Kidney epithelial cell (primary cell): ENCODE data around the gene OTUD6A. TPM values are rescaled to one million over a fixed set of nuclear protein-coding genes. Genes with fewer than 3 reads are reported as not detected.
A peak's percentile ranks its signal among the peaks of the same experiment; 100 is the strongest.

Source experiments
- DNase-seq: peaks from one replicate; pipeline ENCODE4 v3.0.0-alpha.2; 2010; ENCODE audit warnings: low read depth
- H3K27me3 ChIP-seq: 2 replicates; pipeline ENCODE4 v1.6.0; 2011; ENCODE audit warnings: low read length; ENCODE audit not compliant: control insufficient read depth, insufficient read depth
- H3K36me3 ChIP-seq: 2 replicates; pipeline ENCODE4 v1.5.1; 2011; ENCODE audit warnings: low read length; ENCODE audit not compliant: control insufficient read depth, insufficient read depth
- H3K4me3 ChIP-seq: 2 replicates; pipeline ENCODE4 v1.5.1; 2011; ENCODE audit warnings: low read depth, mild to moderate bottlenecking, control low read depth, low read length
- CTCF ChIP-seq: IDR thresholded peaks from 2 replicates; pipeline ENCODE4 v1.5.1; 2011; ENCODE audit warnings: mild to moderate bottlenecking, moderate library complexity, low read length, control low read depth, inconsistent platforms; ENCODE audit not compliant: insufficient read depth, poor library complexity, severe bottlenecking
- total RNA-seq: library from RNA; depleted of rRNA; stranded (reverse); fragments of >200 nt; gene quantifications from 2 replicates; pipeline ENCODE4 v1.2.3, GENCODE V29; 2015

OTUD6A gene
- total RNA-seq, 1 donor from 2014 or later, result not detected

GRCh38 chrX:70025464-70025863 lies 36.8 kb upstream of the OTUD6A start:
- H3K36me3 ChIP-seq, result no peaks in the 10 kb centered on the region
- no peak overlapping the region for H3K4me3 ChIP-seq

GRCh38 chrX:70026112-70026850 lies 36.0 kb upstream of the OTUD6A start:
- H3K4me3 ChIP-seq, result no peak overlapping the region
- no peaks in the 10 kb centered on the region for H3K36me3 ChIP-seq
- DNase-seq, result no peak
- no peak for TF ChIP-seq CTCF
- H3K27me3 ChIP-seq, result no peaks in the 10 kb centered on the region

More at GRCh38 chrX:70025464-70025863, 36.8 kb upstream of the OTUD6A start:
- no peaks in the 10 kb centered on the region for H3K27me3 ChIP-seq
- no peak for TF ChIP-seq CTCF
- DNase-seq, result no peak

- no peak for TF ChIP-seq CTCF
- Histone ChIP-seq H3K36me3 (no peaks in the 10 kb centered on the region), H3K4me3 (no peak overlapping the region), H3K27me3 (no peaks in the 10 kb centered on the region)
- DNase-seq, result no peak
Measured at GRCh38 chrX:70026851-70027200, 35.4 kb upstream of the OTUD6A start.

GRCh38 chrX:70029863-70030262 lies 32.4 kb upstream of the OTUD6A start:
- no peak overlapping the region for H3K4me3 ChIP-seq
- no peak for DNase-seq
- H3K36me3 ChIP-seq, result no peaks in the 10 kb centered on the region
- no peak for TF ChIP-seq CTCF
- H3K27me3 ChIP-seq, result no peaks in the 10 kb centered on the region

- H3K36me3 ChIP-seq, result no peaks in the 10 kb centered on the region
- DNase-seq, result no peak
- no peaks in the 10 kb centered on the region for H3K27me3 ChIP-seq
- no peak overlapping the region for H3K4me3 ChIP-seq
- peak; percentile 79 for TF ChIP-seq CTCF
Measured at GRCh38 chrX:70030301-70030767, 31.9 kb upstream of the OTUD6A start.

GRCh38 chrX:70032792-70033191 lies 29.5 kb upstream of the OTUD6A start:
- DNase-seq, result no peak
- H3K4me3 ChIP-seq, result no peak overlapping the region
- no peaks in the 10 kb centered on the region for H3K36me3 ChIP-seq
- no peaks in the 10 kb centered on the region for H3K27me3 ChIP-seq
- TF ChIP-seq CTCF, result no peak
